Loucy (cell line): Measurements from ENCODE around the gene MEIS1.

Experiments
- CTCF ChIP-seq: fragments of 200-600 bp; sonication (generic); conservative IDR thresholded peaks from 2 replicates; pipeline ENCODE4 v1.5.1; 2014; ENCODE audit warnings: mild to moderate bottlenecking, antibody characterized with exemption, low read length
- EZH2phosphoT487 ChIP-seq: fragments of 200-600 bp; IDR thresholded peaks from 2 replicates; pipeline ENCODE4 v1.6.1; 2018; ENCODE audit warnings: antibody characterized with exemption, mild to moderate bottlenecking, moderate library complexity, borderline replicate concordance

- TF ChIP-seq CTCF = no peak
- TF ChIP-seq EZH2phosphoT487 = no peak
Observed at GRCh38 chr2:66607152-66607551, 172.2 kb downstream of the MEIS1 start.
